NCI-H2107 (cell line): ENCODE results near the gene ERI2.
"Not testable (repeated sequence)": the region's sequence is repeated elsewhere in the genome, so short reads cannot be mapped to it uniquely, and the experiment has no call there.

Experiments
- DNase-seq: peaks from one replicate; lab custom pipeline; 2025; lab: John Stamatoyannopoulos, UW

Gene ERI2

DNA sequence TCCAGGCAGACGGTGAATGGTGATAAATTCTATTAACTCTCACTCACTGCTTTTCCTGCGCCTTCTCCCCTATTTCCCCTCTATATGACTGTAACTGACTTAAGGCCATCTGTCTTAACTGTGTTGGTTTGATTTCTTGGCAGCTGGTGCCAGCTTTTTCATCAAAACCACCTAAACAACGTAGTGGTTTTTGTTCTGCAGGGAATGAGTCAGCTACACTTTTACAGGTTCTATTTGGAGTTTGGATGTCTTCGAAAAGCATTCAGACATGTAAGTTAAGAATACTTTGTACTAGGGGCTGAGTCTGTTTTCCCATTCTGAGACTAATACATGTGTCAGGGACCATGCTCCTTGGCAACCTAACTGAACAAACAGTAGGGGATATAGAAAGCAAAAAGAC lies 8.5 kb upstream of the ERI2 start:
- no peak for DNase-seq

DNA sequence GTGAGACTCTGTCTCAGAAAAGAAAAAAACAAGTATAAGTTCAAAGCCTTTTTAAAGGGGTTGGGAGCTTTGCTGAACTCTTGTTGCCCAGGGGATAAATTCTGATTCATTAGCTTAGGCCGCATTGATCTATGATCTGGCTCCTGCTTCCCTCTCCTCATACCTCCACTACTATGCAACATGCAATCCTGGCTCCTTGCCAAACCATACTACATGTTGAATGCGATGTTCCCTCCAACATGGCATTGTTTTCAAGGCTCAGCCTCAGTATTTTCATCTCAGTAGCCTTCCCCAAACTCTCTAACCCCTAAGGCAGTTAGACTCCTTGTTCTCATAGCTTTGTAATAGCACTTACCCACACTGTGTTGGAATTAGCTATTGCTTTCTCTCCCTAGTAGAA lies 6.2 kb upstream of the ERI2 start:
- DNase-seq: no peak

DNA sequence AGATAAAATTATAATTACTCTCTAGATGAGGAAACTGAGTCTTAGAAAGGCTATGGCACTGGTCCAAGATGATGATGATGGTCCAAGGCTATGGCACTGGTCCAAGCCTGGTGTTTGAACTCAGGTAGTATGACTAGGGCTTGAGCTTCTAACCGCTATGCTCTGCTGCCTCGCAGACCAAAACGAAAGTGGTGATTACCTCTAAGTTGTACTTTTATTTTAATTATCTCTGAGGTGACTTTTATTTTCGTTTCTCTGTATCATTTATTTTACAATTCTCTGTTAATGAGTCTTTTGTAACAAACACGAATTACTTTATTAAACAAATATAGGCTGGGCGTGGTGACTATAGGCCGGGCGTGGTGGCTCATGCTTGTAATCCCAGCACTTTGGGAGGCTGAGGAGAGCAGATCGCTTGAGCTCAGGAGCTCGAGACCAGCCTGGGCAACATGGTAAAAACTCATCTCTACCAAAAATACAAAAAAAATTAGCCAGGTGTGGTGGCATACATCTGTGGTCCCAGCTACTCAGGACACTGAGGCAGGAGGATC lies 5.7 kb upstream of the ERI2 start:
- no peak for DNase-seq

DNA sequence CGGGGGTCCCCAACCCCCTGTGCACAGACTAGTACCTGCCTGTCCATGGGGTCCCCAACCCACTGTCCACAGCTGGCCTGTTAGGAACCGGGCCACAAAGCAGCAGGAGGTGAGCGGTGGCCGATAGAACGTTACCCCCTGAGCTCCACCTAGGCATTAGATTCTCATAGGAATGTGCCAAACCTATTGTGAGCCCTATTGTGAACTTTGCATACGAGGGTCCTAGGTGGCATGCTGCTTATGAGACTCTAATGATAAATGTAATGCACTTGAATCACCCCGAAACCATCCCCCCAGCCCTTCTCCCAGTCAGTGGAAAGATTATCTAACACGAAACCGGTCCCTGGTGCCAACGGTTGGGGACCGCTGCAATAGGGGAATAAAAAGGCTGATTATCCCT lies 1.6 kb upstream of the ERI2 start:
- DNase-seq: no peak

DNA sequence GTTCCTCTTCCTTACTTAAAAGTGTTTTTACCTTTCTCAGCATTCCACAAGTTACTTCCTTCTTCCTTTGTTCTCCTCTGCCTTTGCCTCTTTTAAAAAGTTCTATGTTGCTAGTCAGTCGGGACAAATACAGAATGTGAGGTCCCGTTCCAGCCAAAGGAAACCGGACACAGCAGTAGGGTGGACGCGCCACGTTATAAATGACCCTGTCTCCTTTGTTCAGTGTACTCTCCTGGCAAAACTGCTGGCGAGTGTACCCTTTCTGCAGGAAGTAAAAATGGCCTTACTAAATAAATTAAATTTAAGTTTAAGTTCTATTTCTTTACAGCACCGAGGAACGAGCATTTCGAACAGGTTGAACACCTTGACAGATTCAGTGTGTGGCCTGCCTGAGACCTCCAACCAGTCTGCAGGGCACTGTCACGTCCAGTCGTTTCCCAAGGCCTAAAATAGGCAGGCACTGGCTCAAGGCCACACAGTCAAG lies 546 bp downstream of the ERI2 start:
- not testable (repeated sequence) for DNase-seq

DNA sequence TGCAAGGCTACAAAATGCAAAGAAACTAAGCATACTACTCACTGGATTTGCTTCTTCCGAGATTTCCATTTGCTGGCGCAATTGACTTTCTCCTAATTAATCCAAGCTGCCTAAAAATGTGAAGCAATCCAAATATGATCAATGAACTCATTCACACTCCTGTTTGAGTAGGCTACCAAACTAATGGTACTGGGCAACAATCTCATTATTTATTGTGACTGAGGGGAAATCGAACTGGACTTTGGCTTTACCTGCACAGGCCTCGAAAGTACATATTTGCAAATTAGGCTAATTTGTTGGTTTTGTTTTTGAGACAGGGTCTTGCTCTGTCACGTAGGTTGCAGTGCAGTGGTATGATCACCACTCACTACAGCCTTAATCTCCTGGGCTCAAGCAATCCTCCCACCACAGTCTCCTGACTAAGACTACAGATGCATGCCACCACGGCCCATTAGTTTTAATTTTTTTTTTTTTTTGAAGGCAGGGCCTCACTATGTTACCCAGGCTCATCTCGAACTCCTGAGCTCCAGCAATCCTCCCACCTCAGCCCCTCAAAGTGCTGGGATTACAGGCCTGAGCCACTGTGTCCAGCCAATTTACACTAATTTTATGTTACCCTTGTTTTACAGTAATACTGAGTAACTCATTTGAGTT lies 2.6 kb downstream of the ERI2 start:
- DNase-seq: no peak

DNA sequence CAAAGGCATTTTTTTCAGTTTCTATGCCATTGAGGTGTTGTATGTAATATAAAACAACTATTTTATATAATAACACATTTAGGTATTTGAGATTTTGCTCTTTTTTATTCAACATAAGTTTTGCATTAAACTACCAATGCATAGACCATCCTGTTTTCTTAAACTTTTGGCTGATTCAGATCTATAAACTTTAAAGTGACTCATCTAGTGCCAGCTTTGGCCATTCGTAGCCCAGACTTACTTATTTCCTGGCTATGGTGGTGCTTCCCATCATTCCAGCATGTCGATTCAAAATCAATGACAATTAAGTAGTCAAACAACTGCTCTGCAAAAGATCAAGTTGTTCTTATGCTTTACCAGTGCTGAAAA lies 3.1 kb downstream of the ERI2 start:
- no peak for DNase-seq

DNA sequence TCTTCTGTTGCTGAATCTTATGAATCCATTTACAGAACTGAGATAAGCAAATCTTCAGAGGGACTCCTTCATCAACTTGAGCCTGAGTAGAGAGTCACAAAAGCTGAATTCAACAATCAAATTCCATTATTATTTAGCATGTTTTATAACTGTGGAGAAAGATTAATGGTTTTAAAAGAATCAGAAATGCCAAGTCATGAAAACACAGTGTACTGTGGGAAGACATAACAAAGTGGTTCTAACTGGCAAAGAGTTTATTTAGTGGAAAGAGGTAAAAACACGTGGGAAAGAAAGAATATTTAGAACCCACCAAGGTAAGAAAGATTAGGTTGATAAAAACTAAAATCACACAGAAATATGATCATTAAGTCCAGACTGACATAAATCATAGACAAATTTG lies 5.0 kb downstream of the ERI2 start:
- DNase-seq: no peak

DNA sequence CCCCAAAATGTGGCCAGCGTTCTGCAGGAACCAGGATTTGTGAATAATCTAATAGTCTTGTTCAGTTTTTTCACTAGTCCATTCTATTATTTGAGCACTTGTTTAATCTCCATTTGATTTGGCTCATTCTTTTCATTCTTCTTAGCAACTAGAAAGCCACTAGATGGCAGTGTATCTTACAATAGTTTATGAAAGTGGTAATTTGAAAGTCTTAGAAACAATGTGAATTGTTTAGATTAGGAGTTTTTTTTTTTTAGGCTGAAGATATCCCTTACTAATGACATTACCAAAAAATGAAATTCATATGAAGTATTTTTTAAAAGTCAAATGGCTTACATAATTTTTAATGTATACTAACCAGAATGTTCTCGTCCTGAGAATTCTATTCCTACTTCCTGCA lies 6.7 kb downstream of the ERI2 start:
- no peak for DNase-seq

DNA sequence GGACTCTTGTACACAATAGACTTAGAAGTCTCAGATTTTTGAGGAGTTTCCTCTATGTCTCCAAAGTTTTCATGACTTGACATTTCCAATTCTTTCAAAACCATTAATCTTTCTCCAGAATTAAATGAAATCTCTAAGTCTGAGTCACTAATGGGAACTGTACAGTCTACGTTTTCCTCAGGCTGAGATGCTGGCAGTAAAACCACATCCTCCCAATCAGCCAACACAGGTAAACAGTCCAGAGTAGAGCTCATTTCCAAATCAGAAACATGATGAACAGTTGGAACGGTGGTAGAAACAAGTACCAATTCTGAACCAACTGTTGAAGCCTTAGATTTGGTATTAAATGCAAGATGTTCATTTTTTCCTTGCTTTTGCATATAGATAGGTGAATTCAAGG lies 7.9 kb downstream of the ERI2 start:
- DNase-seq: no peak

DNA sequence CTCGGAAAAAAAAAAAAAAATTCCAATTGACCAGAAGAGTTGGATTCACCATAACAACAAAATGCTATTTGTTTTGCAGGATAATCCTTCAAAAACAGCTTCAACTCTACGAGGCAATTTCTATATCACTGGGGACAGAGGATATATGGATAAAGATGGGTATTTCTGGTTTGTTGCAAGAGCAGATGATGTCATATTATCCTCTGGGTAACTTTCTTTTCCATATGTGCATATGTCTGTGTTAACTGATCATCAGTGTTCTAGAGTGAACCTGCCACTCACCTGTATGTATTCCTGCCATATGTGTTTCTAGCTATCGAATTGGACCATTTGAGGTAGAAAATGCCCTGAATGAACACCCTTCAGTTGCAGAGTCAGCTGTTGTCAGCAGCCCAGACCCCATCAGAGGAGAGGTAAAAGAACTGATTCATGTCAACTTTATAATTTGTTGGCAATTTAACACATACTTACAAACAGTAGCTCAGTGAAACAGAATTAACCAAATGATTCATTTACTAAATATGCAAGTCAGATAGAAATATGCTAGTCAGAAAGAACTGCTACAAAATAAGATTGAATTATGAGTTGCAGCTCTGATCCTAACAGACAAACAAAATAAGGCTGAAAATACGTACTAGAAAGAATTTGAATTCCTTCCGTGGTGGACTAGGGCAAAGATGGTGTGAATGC lies 14.2 kb downstream of the ERI2 start:
- no peak for DNase-seq

DNA sequence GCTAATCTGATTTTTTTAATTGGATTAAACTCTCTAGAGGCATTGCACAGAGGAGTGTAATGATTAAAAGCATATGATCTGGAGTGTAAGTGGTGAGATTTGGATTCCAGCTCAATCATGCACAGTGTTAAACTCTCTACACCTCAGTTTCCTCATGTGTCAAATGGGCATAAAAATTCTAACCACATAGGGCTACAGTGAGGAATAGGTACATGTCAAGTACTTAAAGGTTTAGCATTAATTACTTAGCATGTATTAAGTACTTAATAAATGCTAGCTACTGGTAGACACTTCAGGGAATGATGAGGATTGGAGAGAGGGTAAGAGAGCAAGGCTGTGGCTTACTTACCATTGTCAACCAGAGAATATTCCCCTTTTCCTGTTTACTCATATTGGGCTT lies 17.1 kb downstream of the ERI2 start:
- DNase-seq: no peak

DNA sequence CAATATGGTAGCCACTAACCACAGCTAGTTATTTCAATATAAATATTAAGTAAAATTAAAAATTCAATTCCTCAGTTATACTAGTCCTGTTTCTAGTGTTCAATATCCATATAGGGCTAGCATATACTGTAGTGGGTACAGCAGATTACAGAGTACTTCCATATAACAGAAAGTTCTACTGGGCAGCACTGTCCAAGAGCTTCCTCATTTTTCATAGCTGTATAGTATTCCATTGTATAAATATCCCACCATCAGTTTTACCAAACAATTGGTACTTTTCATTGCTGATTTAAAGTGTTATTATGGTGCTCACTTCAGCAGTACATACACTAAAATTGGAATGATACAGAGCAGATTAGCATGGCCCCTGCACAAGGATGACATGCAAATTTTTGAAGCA lies 22.1 kb downstream of the ERI2 start:
- DNase-seq: no peak

DNA sequence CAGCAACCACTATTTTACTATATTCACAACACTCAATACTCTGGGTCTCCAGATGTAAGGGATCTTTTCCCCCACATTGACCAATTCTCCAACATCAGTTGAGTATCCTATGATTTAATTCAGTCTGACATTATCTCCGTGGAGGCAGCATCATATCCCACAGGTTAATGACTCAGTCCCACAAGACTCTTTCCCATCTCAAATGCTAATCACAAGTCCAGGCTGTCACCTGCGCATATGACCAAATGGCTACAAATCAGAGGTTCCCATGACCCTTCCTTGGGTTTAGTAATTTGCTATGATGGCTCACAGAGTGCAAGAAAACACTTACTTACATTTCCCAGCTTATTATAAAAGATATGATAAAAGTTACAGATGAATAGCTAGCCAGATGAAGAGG lies 23.8 kb downstream of the ERI2 start:
- no peak for DNase-seq

DNA sequence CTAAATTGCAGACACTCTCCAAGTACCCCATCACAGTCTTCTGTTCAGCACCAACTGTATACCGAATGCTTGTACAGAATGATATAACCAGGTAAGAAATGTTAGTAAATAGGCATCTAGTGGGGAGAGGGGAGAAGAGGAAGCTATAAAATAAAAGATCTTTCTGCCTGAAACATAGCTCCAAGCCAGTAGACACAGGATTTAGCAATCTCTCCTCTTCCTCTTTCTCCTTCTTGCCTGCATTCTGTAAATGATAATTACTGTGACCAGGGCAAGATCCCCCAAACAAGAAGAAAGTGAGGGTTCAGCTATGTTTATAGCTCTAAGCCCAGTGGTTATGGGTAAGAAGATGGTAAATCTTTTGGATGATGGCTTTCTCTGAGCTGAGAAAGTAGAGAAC lies 24.6 kb downstream of the ERI2 start:
- no peak for DNase-seq

DNA sequence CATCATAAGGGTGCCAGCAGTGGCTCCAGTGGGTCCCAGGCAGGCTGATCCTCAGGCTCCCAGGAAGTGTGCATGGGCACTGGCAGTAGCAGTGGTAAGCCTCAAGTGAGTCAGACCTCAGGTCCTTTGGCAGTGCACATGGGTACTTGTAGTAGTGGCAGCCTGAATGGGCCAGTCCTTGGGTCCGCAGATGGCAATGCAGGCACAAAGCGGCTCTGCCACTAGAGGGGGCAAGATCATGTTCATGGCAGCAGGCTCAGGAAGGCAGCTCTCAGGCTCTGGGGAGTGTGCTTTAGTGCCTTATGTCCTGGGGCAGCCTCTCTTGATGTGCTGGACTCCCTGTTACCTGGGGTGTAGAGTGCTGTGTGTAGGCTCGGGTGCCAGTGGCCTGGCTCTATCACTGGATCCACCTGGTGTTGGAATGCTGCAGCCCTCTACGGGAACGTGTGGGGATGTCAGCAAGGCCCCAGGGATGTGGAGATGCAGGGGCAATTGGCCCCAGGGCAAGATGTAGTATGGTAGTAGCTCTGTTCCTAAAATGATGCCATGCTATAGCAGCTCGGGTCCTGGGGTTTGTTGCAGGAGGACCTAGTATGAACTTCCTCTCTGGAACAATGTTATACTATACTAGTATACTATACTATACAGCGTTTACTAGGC lies 31.4 kb downstream of the ERI2 start:
- no peak for DNase-seq

DNA sequence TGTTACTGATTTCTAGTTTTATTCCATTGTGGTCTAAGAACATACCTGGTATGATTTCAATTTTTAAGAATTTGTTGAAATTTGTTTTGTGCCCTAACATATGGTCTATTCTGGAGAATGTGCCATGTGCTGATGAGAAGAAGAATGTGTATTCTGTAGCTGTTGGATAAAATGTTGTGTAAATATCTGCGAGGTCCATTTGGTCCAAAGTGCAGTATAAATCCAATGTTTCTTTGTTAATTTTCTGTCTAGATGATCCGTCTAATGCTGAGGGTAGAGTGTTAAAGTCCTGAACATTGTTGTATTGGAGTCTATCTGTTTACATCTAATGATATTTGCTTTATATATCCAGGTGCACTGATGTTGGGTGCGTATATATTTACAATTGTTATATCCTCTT lies 32.6 kb downstream of the ERI2 start:
- DNase-seq: no peak

DNA sequence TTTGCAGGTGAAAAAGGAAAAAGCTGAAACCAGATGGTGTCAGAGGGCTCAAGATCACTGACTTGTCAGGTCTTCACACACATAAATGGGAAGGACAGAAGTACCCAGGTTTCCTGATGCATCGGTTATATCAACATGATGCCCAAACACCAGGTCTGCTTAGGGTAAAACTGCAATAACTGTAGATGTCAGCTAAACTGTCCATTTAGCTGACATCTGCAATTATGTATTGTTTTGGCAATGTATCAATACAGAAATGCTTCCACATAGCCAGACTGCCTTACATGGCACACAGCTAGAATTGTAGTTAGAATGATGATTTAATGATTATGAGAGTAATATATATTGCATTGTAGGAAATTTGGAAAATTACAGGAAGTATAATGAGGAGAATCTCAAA lies 37.5 kb downstream of the ERI2 start:
- no peak for DNase-seq

DNA sequence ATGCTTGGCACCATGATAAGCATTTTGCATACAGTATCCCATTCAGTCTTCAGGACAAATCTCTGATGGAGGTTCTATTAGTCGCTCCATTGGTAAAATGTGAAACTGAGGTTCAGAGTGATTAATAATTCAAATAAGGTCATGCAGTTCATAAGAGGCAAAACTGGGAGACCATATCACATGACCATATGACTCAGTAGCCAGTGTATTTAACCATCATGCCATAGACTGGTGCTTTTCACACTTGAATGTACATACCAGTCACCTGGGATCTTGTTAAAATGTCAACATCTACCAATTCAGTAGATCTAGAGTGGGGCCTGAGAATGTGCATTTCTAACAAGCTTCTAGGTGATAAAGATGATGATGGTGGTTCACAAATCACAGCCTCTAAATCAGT lies 38.2 kb downstream of the ERI2 start:
- DNase-seq: no peak

DNA sequence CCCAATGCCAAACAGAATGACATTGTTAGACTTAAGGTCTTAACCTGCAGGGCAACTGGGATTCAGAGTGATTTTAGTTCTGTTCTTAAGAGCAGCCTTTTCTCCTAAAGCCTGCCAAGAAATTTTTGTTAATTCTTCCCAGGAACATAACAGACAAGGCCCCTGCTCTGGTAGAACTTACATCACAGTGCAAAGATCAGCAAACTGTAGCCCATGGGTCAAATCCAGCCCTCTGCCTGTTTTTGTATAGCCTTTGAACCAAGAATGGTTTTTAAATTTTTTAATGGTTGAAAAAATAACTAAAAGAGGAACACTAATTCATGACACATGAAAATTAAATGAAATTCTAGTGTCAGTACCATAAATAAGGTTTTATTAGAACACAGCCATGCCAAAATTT lies 38.7 kb downstream of the ERI2 start:
- no peak for DNase-seq

DNA sequence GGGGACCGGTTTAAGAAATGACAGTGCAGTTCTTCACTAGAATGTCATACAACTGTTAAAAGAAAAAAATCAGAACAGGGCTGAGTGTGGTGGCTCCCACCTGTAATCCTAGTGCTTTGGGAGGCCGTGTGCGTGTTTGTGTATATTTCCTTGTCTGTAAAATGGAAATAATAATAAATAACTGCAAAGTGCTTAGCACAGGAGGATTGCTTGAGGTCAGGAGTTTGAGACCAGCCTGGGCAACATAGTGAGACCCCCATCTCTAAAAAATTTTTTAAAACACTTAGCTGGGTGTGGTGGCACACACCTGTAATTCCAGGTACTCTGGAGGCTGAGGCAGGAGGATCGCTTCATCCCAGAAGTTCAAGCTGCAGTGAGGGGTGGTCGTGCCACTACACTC lies 40.0 kb downstream of the ERI2 start:
- no peak for DNase-seq

DNA sequence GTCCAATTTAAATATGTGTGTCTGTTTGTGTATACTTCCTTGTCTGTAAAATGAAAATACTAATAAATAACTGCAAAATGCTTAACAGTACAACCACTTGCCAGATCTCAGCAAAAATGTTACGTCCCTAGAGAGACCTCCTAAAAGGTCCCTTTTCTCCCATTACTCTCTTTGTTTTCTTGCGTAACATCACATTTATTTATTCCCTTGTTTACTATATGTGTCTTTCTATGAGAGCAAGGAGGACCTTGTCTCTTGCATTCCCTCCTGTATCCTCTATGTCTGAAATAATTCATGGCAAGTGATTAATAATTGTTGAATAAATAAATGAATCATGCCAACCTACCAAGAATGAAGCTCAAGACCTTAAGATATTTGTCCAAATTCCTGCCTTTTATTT lies 40.5 kb downstream of the ERI2 start:
- DNase-seq: no peak

DNA sequence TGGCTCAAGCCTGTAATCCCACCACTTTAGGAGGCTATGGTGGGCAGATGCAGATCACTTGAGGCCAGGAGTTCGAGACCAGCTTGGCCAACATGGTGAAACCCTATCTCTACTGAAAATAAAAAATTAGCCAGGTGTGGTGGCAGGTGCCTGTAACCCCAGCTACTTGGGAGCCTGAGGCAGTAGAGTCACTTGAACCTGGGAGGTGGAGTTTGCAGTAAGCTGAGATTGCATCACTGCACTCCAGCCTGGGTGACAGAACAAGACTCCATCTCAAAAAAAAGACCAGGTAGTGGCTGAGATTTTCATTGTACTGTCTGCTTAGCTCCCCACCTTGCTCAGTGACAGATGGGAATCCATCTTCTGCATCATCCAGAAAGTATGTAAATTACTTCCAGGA lies 41.8 kb downstream of the ERI2 start:
- not testable (repeated sequence) for DNase-seq
